Neural progenitor cell (in vitro differentiated cells): Measurements from ENCODE around the gene ZFR2. TPM values are rescaled to one million over a fixed set of nuclear protein-coding genes. Genes with fewer than 3 reads are reported as not detected.

Experiments
- DNase-seq: peaks from one replicate; pipeline ENCODE4 v3.0.0-alpha.2; 2016; ENCODE audit warnings: low spot score
- H2AFZ ChIP-seq: fragments of 200-600 bp; sonication (generic); replicated peaks from 2 replicates; pipeline ENCODE4 v1.6.1; 2016; ENCODE audit warnings: antibody characterized with exemption
- H3F3A ChIP-seq: fragments of 200-600 bp; sonication (generic); 2 replicates; pipeline ENCODE4 v1.6.1; 2016; ENCODE audit warnings: antibody characterized with exemption, low read depth
- H3K27ac ChIP-seq: fragments of 200-600 bp; sonication (generic); 2 replicates; pipeline ENCODE4 v1.5.1; 2016; ENCODE audit warnings: mild to moderate bottlenecking
- H3K27me3 ChIP-seq: fragments of 200-600 bp; sonication (generic); 2 replicates; pipeline ENCODE4 v1.6.1; 2016; ENCODE audit warnings: mild to moderate bottlenecking, moderate library complexity
- H3K36me3 ChIP-seq: fragments of 200-600 bp; sonication (generic); 2 replicates; pipeline ENCODE4 v1.5.1; 2016
- H3K4me1 ChIP-seq: fragments of 200-600 bp; sonication (generic); 2 replicates; pipeline ENCODE4 v1.6.1; 2016; ENCODE audit warnings: mixed run types
- H3K4me2 ChIP-seq: fragments of 200-600 bp; sonication (generic); 2 replicates; pipeline ENCODE4 v1.6.1; 2016
- H3K4me3 ChIP-seq: fragments of 200-600 bp; sonication (generic); 2 replicates; pipeline ENCODE4 v1.5.1; 2016
- H3K79me2 ChIP-seq: fragments of 200-600 bp; sonication (generic); 2 replicates; pipeline ENCODE4 v1.6.1; 2016; ENCODE audit warnings: low read depth
- H3K9ac ChIP-seq: fragments of 200-600 bp; sonication (generic); 2 replicates; pipeline ENCODE4 v1.6.1; 2016
- H3K9me3 ChIP-seq: fragments of 200-600 bp; sonication (generic); 2 replicates; pipeline ENCODE4 v1.5.1; 2016; ENCODE audit warnings: low read depth
- H4K20me1 ChIP-seq: fragments of 200-600 bp; sonication (generic); 2 replicates; pipeline ENCODE4 v1.6.1; 2016; ENCODE audit warnings: low read depth
- H3K27ac Mint-ChIP-seq: 3 replicates; pipeline ENCODE4 v1.8.0; 2021; ENCODE audit warnings: mixed read lengths
- H3K27me3 Mint-ChIP-seq: 2 replicates; pipeline ENCODE4 v1.8.0; 2022; ENCODE audit warnings: low read depth, mild to moderate bottlenecking, inconsistent platforms, moderate library complexity, mixed read lengths; ENCODE audit not compliant: insufficient read depth
- H3K36me3 Mint-ChIP-seq: 3 replicates; pipeline ENCODE4 v1.8.0; 2021; ENCODE audit warnings: mixed read lengths
- H3K4me1 Mint-ChIP-seq: 3 replicates; pipeline ENCODE4 v1.8.0; 2021; ENCODE audit warnings: mixed read lengths
- H3K4me3 Mint-ChIP-seq: 3 replicates; pipeline ENCODE4 v1.8.0; 2021; ENCODE audit warnings: mild to moderate bottlenecking, moderate library complexity, mixed read lengths
- H3K9me3 Mint-ChIP-seq: 3 replicates; pipeline ENCODE4 v1.8.0; 2020; ENCODE audit warnings: mixed read lengths
- EZH2 ChIP-seq: fragments of 200-600 bp; sonication (generic); IDR thresholded peaks from 2 replicates; pipeline ENCODE4 v1.6.1; 2017; ENCODE audit warnings: antibody characterized with exemption, mild to moderate bottlenecking, moderate library complexity
- EZH2phosphoT487 ChIP-seq: fragments of 200-600 bp; sonication (generic); IDR thresholded peaks from 2 replicates; pipeline ENCODE4 v1.6.1; 2017; ENCODE audit warnings: antibody characterized with exemption
- total RNA-seq: library from RNA; depleted of rRNA; stranded (reverse); fragments of >200 nt; gene quantifications from 2 replicates; pipeline ENCODE4 v1.2.3, GENCODE V29; 2015; ENCODE audit warnings: low replicate concordance
- TF ChIP-seq, protein P1 (sequence below): fragments of 200-600 bp; sonication (generic); IDR thresholded peaks from 2 replicates; pipeline ENCODE4 v1.5.1; 2017; ENCODE audit warnings: antibody characterized with exemption, mild to moderate bottlenecking

ZFR2 gene
- total RNA-seq, 1 donor from 2014 or later, result 8.9 TPM

DNA sequence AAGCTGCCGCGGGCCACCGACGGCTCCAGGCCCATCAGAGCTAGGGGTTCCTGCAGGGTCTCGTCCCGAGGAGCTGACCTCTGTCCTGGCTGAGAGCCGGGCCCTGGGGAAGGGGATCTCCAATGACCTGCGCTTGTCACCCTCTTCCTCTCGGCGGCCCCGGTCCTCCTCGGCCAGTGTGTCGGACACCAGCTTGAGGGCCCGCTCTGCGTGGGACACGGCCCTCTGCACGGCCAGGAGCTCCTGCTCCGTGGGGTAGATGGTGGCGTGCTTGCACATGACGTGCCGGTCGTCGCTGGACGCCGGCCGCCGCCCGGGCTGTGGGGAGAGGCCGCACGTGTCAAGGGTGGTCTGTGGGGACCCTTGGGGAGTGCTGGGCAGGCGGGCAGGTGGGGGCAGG lies 49.9 kb downstream of the ZFR2 start:
- Mint-ChIP-seq H3K4me1 (peaks cover 8% of the 10 kb centered on the region), H3K36me3 (no peaks in the 10 kb centered on the region), H3K27ac (no peak overlapping the region), H3K4me3 (no peak overlapping the region), H3K27me3 (peaks cover 5% of the 10 kb centered on the region), H3K9me3 (no peaks in the 10 kb centered on the region)
- no peaks in the 10 kb centered on the region for H3K36me3 ChIP-seq
- no peaks in the 10 kb centered on the region for H3K4me1 ChIP-seq
- H3K27me3 ChIP-seq, result peaks cover 10% of the 10 kb centered on the region
- no peak overlapping the region for H3K9ac ChIP-seq
- H3K4me3 ChIP-seq, result no peak overlapping the region
- H3K79me2 ChIP-seq, result no peaks in the 10 kb centered on the region
- no peaks in the 10 kb centered on the region for H3F3A ChIP-seq
- TF ChIP-seq EZH2phosphoT487 (no peak), EZH2 (no peak)
- TF ChIP-seq, protein P1, sequence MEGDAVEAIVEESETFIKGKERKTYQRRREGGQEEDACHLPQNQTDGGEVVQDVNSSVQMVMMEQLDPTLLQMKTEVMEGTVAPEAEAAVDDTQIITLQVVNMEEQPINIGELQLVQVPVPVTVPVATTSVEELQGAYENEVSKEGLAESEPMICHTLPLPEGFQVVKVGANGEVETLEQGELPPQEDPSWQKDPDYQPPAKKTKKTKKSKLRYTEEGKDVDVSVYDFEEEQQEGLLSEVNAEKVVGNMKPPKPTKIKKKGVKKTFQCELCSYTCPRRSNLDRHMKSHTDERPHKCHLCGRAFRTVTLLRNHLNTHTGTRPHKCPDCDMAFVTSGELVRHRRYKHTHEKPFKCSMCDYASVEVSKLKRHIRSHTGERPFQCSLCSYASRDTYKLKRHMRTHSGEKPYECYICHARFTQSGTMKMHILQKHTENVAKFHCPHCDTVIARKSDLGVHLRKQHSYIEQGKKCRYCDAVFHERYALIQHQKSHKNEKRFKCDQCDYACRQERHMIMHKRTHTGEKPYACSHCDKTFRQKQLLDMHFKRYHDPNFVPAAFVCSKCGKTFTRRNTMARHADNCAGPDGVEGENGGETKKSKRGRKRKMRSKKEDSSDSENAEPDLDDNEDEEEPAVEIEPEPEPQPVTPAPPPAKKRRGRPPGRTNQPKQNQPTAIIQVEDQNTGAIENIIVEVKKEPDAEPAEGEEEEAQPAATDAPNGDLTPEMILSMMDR, result no peak
- no peaks in the 10 kb centered on the region for H3K9me3 ChIP-seq
- no peak overlapping the region for H3K4me2 ChIP-seq
- no peak overlapping the region for H3K27ac ChIP-seq
- H4K20me1 ChIP-seq, result peaks cover 6% of the 10 kb centered on the region
- no peak overlapping the region for H2AFZ ChIP-seq
- no peak for DNase-seq

DNA sequence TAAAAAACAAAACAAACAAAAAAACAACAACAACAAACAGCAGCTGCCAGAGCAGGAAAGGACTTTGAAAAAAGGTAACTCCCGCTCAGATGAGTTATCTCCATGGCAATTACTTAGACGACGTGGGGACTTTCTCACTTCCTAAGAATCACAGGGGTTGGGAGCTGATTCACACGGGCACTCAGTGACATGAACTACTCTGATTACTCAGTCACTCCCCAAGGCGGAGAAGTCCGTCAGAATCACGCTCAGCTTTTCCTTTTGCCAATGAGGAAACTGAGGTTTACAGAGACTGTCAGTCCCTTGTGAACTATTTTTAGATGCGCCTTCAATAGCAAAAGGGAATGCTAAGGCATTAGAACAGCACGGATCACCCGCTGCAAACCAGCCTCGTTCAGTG lies 50.4 kb downstream of the ZFR2 start:
- TF ChIP-seq, protein P1, result no peak
- TF ChIP-seq EZH2, result no peak
- TF ChIP-seq EZH2phosphoT487, result no peak
- Mint-ChIP-seq H3K27me3 (peaks cover 5% of the 10 kb centered on the region), H3K27ac (no peak overlapping the region), H3K4me1 (peaks cover 8% of the 10 kb centered on the region), H3K4me3 (no peak overlapping the region), H3K36me3 (no peaks in the 10 kb centered on the region), H3K9me3 (no peaks in the 10 kb centered on the region)
- no peak overlapping the region for H3K9ac ChIP-seq
- H3K4me2 ChIP-seq, result no peak overlapping the region
- no peaks in the 10 kb centered on the region for H3K36me3 ChIP-seq
- no peak overlapping the region for H3K4me3 ChIP-seq
- no peaks in the 10 kb centered on the region for H3F3A ChIP-seq
- peaks cover 10% of the 10 kb centered on the region for H3K27me3 ChIP-seq
- DNase-seq, result no peak
- no peak overlapping the region for H3K27ac ChIP-seq
- H3K79me2 ChIP-seq, result no peaks in the 10 kb centered on the region
- no peak overlapping the region for H2AFZ ChIP-seq
- H3K4me1 ChIP-seq, result no peaks in the 10 kb centered on the region
- no peaks in the 10 kb centered on the region for H3K9me3 ChIP-seq
- H4K20me1 ChIP-seq, result peaks cover 6% of the 10 kb centered on the region

DNA sequence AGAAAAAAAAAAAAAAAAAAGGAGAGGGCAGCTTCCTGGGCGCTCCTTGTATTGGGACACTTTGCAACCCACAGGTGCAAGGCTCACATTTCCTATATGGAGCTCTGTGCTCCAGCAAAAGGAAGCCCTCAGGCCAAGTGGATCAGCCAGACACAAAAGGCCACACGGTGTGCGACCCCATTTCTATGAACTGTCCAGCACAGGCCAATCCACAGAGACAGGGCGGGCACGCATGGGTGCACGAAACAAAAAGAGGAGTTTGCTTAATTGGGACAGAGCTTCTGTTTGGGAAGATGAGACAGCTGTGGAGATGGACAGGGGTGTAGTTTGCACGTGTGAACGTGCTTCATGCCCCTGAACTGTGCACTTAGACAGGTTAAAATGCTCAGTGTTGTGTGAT lies 51.1 kb downstream of the ZFR2 start:
- TF ChIP-seq, protein P1, result no peak
- TF ChIP-seq EZH2phosphoT487 (no peak), EZH2 (no peak)

More for the DNA sequence above, 51.1 kb downstream of the ZFR2 start:
- no peaks in the 10 kb centered on the region for H3K36me3 Mint-ChIP-seq
- peak; percentile 32 for DNase-seq
- H3K4me2 ChIP-seq, result no peak overlapping the region
- no peak overlapping the region for H3K4me3 Mint-ChIP-seq
- no peak overlapping the region for H2AFZ ChIP-seq
- H3K9me3 ChIP-seq, result no peaks in the 10 kb centered on the region
- H3K27me3 Mint-ChIP-seq, result peaks cover 5% of the 10 kb centered on the region
- no peaks in the 10 kb centered on the region for H3K9me3 Mint-ChIP-seq
- no peak overlapping the region for H3K27ac ChIP-seq
- peaks cover 9% of the 10 kb centered on the region for H3K27me3 ChIP-seq
- no peaks in the 10 kb centered on the region for H3K79me2 ChIP-seq
- peaks cover 6% of the 10 kb centered on the region for H4K20me1 ChIP-seq
- H3K4me1 ChIP-seq, result no peaks in the 10 kb centered on the region
- H3K4me1 Mint-ChIP-seq, result peaks cover 8% of the 10 kb centered on the region
- no peak overlapping the region for H3K4me3 ChIP-seq
- H3F3A ChIP-seq, result no peaks in the 10 kb centered on the region
- H3K9ac ChIP-seq, result no peak overlapping the region
- H3K27ac Mint-ChIP-seq, result peak overlapping the region; percentile 90
- no peaks in the 10 kb centered on the region for H3K36me3 ChIP-seq
